HUES6 (cell line): Measurements from ENCODE around the gene EEF1A2.

Experiments used
- H3K27ac ChIP-seq: 2 replicates; pipeline ENCODE4 v1.7.0; 2013; ENCODE audit warnings: low read depth, mild to moderate bottlenecking, low read length, inconsistent platforms
- H3K27me3 ChIP-seq: 2 replicates; pipeline ENCODE4 v1.6.1; 2013; ENCODE audit warnings: low read length; ENCODE audit not compliant: control insufficient read depth, insufficient read depth
- H3K36me3 ChIP-seq: 2 replicates; pipeline ENCODE4 v1.6.1; 2013; ENCODE audit warnings: low read length; ENCODE audit not compliant: control insufficient read depth, insufficient read depth
- H3K4me1 ChIP-seq: 2 replicates; pipeline ENCODE4 v1.6.1; 2013; ENCODE audit warnings: low read length; ENCODE audit not compliant: control insufficient read depth, insufficient read depth
- H3K4me3 ChIP-seq: 2 replicates; pipeline ENCODE4 v1.5.1; 2013; ENCODE audit warnings: low read depth, low read length
- H3K9ac ChIP-seq: one replicate; pipeline ENCODE4 v1.6.1; 2013; ENCODE audit warnings: mild to moderate bottlenecking, low read length
- H3K9me3 ChIP-seq: 2 replicates; pipeline ENCODE4 v1.6.1; 2013; ENCODE audit warnings: low read depth, low read length; ENCODE audit not compliant: control insufficient read depth, insufficient read depth

The EEF1A2 gene

DNA sequence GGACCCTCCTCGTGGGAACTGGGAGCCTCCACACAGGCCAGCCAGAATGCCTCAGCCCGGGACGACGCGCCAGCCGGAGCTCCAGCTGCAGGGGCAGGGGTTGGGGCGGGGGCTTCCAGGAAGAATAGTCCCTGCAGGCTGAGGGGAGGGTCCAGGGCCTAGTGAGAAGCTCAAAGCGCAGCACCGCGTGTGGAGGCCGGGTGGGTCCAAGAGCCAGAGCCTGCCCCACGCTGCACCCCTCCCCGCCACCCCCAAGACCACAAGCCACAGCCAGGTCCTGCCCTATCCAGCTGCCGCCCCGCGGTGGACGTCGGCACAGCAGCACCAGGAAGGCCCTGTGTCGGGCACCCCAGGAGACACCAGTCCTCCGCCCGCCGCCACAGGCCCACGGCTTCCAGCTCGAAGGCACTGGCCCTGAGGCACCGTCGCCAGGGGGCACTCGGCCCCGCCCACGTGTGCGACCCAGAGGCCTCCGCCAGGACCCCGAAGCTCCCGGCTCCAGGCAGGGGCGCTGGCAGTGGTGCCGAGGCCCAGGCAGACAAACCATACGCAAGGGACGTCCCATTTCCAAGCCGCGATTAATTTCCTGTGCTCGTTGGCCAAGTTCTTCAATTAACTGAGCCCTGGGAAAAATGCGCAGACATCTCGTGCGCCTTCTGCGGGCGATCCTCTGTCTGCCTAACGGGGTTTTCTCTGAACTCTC is 45.9 kb downstream of the EEF1A2 start:
- Histone ChIP-seq H3K27me3 (peaks cover 4% of the 10 kb centered on the region; the same call in 1 of the 2 replicates), H3K36me3 (no peaks in the 10 kb centered on the region), H3K9ac (no peak overlapping the region), H3K4me3 (peak overlapping the region; percentile 7; the same call in 1 of the 2 replicates), H3K9me3 (no peaks in the 10 kb centered on the region), H3K27ac (no peak overlapping the region), H3K4me1 (peaks cover 26% of the 10 kb centered on the region)

DNA sequence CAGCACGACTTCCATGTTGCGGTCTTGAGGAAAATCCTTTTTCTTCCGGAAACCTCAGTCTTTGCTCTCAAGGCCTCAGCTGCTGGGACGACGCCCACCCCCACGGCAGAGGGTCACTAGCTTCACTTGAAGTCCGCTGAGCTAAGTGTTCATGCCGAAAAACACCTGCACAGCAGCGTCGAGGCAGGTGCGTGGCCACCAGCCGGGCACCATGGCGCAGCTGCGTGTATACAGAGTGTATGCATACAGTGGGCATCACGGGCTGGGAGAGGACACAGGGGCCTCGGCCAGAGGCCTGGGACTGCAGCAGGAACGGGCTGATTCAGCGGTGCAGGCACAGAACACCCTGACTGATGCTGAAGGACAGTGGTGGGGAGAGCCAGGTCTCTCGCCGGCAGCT is 46.5 kb downstream of the EEF1A2 start:
- peaks cover 4% of the 10 kb centered on the region; the same call in 1 of the 2 replicates for H3K27me3 ChIP-seq
- H3K27ac ChIP-seq: no peak overlapping the region
- no peaks in the 10 kb centered on the region for H3K9me3 ChIP-seq
- no peaks in the 10 kb centered on the region for H3K36me3 ChIP-seq
- H3K4me1 ChIP-seq: peaks cover 26% of the 10 kb centered on the region
- no peak overlapping the region for H3K4me3 ChIP-seq
- no peak overlapping the region for H3K9ac ChIP-seq

DNA sequence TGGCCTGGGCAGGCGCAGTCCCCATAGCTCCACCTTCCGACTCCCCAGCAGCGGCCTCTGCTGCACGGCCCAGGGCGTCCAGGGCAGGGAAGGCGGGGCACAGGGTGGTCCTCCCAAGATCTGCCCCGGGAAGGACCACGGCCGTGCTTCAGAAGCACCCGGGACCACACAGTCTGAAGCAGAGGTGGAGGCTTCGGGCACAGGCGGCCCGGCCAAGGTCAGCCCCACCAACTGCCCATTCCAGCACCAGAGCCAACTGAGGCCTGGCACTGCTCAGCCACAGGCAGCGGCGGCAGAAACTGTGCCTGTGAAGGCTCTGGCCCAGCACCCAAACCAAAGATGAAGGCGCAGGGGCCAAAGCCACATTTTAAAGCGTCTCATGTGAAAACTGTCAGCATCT is 47.1 kb downstream of the EEF1A2 start:
- no peak overlapping the region for H3K4me3 ChIP-seq
- no peaks in the 10 kb centered on the region for H3K9me3 ChIP-seq
- H3K4me1 ChIP-seq: peaks cover 28% of the 10 kb centered on the region
- H3K27ac ChIP-seq: no peak overlapping the region
- H3K9ac ChIP-seq: no peak overlapping the region
- H3K36me3 ChIP-seq: no peaks in the 10 kb centered on the region
- peaks cover 4% of the 10 kb centered on the region; the same call in 1 of the 2 replicates for H3K27me3 ChIP-seq

DNA sequence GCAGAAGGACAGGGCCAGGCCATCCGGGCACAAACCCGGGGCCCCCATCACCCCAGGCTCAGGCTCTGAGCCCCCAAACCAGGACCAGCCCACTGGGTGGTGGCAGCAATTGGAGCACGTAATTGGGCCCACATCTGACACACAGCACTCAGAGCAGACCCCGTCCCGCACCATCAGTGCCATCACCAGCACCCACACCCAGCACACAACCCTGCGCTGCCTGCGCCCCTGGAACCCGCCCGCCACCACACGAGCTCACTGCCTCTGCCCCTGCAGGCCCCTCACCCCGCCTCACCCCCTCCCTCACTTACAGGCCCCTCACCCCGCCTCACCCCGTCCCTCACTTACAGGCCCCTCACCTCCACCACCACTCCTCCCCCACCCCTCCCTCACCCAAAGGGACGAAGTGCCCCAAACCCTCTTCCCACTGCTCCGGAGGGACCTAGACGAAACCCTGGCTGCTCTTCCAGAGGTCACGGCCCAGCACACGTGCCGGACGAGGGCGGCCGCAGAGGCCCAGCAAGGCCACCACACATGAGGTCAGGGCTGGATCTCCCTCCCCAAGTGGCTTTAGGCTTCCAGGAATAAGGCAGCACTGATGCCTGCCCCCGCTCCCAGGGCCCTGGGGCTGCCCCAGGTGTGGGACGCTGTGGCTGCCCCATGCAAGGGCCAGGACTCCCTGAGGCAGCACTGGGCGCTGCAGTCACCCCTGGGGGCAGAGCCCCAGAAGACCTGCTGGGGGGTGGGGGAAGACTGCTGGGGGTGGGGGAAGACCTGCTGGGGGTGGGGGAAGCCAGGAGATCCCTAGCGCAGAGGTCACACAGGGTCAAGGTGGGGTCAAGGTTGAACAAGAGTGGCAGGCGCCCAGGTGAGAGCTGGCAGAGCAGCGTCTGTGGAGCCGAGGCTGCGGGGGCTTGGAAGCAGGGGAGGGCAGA is 48.8 kb downstream of the EEF1A2 start:
- Histone ChIP-seq H3K4me3 (no peak overlapping the region), H3K9me3 (no peaks in the 10 kb centered on the region), H3K9ac (no peak overlapping the region), H3K27ac (no peak overlapping the region), H3K27me3 (peaks cover 4% of the 10 kb centered on the region; the same call in 1 of the 2 replicates), H3K36me3 (no peaks in the 10 kb centered on the region), H3K4me1 (peaks cover 24% of the 10 kb centered on the region)

DNA sequence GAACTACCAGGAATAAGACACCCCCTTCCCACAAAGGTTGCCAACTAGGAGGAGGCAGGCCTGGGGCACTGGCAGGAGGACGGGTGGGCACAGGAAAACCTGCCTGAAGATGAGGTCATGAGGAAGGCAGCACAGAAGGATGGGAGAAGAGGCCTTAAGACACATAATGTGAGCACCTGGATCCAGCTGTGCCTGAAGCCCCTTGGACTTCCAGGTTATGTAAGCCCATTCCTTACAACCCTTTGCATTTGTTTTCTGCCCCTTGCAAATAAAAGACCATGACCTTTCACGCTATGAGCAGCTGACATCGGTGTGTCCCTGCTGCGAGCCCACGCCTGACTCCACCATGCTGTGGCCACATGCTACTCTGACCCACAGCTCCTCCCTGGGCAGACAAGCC is 49.9 kb downstream of the EEF1A2 start:
- Histone ChIP-seq H3K4me3 (no peak overlapping the region), H3K36me3 (no peaks in the 10 kb centered on the region), H3K27me3 (no peaks in the 10 kb centered on the region), H3K4me1 (peaks cover 13% of the 10 kb centered on the region), H3K9me3 (no peaks in the 10 kb centered on the region), H3K27ac (no peak overlapping the region), H3K9ac (no peak overlapping the region)

DNA sequence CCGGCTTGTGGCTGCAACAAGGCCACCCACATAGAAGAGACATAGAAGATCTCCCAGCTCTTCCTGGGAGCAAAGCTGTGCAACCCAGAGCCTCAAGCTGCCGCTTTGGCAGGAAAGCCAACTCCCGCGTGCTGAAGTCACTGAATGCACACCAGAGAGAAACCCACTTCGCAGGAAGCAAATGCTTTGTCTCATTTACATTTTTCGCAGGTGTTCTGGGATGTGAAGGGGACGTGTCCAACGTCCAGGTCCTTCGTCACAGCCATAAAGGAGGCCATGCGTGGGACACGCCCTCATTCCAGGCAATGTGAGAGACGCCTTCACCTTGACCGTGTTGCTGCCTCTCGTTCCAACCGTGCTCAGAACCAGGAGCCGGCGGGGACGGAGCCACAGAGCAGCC is 50.9 kb downstream of the EEF1A2 start:
- H3K27me3 ChIP-seq: no peaks in the 10 kb centered on the region
- no peaks in the 10 kb centered on the region for H3K36me3 ChIP-seq
- no peak overlapping the region for H3K4me3 ChIP-seq
- H3K9ac ChIP-seq: no peak overlapping the region
- H3K27ac ChIP-seq: no peak overlapping the region
- peaks cover 5% of the 10 kb centered on the region for H3K9me3 ChIP-seq
- peaks cover 3% of the 10 kb centered on the region; the same call in 1 of the 2 replicates for H3K4me1 ChIP-seq

DNA sequence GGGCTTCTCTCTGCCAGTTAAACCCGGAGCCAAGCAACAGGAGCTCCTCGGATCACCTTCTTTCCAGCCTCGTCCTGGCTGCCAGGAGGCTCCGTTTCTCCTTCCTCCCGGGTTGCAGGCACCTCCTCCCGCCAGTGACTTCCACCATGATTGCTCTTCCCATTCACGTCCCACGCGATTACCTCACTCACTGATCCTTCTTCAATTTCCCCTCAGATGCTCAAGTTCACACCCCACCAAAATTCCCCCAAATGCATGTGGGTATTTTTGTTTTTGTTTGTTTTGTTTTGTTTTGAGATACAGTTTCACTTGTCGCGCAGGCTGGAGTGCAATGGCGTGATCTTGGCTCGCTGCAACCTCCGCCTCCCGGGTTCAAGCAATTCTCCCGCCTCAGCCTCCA is 51.6 kb downstream of the EEF1A2 start:
- H3K4me3 ChIP-seq: no peak overlapping the region
- no peak overlapping the region for H3K9ac ChIP-seq
- H3K9me3 ChIP-seq: peaks cover 7% of the 10 kb centered on the region
- H3K4me1 ChIP-seq: 0 out of 2 replicates have a peak, but pooled peaks cover 3% of the 10 kb centered on the region
- H3K36me3 ChIP-seq: no peaks in the 10 kb centered on the region
- no peaks in the 10 kb centered on the region for H3K27me3 ChIP-seq
- no peak overlapping the region for H3K27ac ChIP-seq

DNA sequence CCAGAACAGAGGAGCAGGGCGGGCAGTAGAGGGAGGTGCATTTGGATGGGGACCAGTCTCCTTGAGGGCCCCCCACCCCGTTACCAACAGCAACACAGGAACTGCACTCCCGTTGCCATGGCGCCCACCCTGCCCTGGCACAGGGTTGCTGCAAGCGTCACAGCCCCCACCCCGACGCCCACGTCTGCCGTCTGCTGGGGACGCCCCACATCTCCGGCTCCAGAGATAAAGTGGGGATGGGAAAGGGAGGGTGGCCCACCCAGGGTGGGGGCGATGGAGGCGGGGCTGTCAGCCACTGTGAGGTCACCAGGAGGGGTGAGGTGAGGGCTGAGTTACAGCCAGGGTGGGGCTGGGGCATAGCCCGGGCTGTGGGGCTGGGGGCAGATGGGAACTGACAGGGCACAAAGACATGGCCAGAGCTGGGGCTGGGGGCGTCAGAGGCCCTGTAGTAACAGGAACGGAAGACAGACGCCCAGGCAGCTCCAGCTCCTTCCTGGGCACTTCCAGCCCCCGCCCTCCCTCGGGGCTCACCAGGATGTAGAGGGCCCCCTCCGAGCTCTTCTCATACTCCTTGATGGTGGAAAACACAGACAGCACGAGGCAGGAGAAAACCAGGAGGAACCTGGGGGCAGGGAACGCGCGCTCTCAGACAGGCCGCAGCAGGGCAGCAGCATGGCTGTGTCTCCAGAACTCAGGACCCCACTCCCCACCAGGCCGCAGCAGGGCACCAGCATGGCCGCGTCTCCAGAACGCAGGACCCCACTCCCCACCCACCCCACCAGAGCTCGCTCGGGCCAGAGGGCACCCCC is 52.5 kb downstream of the EEF1A2 start:
- Histone ChIP-seq H3K4me1 (0 out of 2 replicates have a peak, but pooled peaks cover 3% of the 10 kb centered on the region), H3K4me3 (no peak overlapping the region), H3K36me3 (no peaks in the 10 kb centered on the region), H3K27me3 (no peaks in the 10 kb centered on the region), H3K9ac (no peak overlapping the region), H3K9me3 (peaks cover 7% of the 10 kb centered on the region), H3K27ac (no peak overlapping the region)

DNA sequence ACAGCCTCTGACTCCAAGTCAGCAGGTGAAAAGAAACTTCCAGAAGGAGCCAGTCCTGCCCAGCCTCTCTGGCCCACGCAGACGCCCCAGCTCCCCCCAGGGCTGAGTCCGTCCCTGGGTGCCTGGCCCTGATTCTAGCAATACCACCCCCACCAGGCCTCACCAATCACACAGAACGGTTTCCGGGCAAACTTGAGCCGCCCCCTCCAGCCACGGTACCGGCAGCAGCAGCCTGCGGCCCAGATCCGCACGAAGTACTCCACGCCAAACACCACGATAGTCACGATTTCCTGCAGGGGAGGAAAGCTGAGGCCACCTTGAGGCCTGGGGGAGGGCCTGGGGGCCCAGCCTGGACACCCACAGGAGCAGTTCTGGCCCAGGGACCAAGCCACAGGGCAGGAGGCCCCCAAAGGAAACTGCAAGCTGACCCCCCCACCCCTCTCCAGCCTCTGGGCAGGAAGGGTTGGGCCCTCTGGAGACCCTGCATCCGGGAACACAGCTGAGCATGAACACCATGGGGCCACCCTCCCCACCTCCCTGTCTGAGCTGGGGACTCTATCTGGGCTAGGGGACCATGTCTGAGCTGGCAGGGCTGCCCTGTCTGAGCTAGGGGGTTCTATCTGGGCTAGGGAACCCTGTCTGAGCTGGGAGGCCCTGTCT is 53.7 kb downstream of the EEF1A2 start:
- H3K9ac ChIP-seq: no peak overlapping the region
- peaks cover 7% of the 10 kb centered on the region for H3K9me3 ChIP-seq
- H3K27ac ChIP-seq: no peak overlapping the region
- H3K4me1 ChIP-seq: 0 out of 2 replicates have a peak, but pooled peaks cover 3% of the 10 kb centered on the region
- no peaks in the 10 kb centered on the region for H3K36me3 ChIP-seq
- H3K4me3 ChIP-seq: no peak overlapping the region
- H3K27me3 ChIP-seq: no peaks in the 10 kb centered on the region

DNA sequence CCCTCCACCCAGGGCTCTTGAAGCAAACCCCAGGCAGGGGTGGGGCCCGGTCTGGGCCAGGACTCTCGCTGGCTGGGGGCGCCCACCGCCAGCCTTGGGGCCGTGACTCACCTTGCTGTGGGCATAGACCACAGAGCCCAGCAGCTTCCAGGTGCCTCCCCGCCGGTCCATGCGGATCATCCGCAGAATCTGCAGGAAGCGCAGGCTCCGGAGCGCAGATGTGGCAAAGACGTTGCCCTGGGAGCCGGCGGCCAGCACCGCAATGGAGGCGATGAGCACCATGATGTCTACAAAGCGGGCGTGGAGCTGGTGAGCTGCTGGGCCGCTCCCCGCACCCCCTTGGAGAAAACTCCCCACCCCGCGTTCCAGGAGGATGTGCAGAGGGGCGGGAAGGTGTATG is 54.3 kb downstream of the EEF1A2 start:
- Histone ChIP-seq H3K4me1 (0 out of 2 replicates have a peak, but pooled peaks cover 3% of the 10 kb centered on the region), H3K27ac (no peak overlapping the region), H3K36me3 (no peaks in the 10 kb centered on the region), H3K27me3 (no peaks in the 10 kb centered on the region), H3K4me3 (no peak overlapping the region), H3K9me3 (peaks cover 7% of the 10 kb centered on the region), H3K9ac (no peak overlapping the region)
